B cell (primary cell): ENCODE measurements around the gene GADD45G.
A peak's percentile ranks its signal among the peaks of the same experiment; 100 is the strongest.

ENCODE experiments used
- EZH2 ChIP-seq: IDR thresholded peaks from 2 replicates; pipeline ENCODE4 v1.6.1; 2012; ENCODE audit warnings: borderline replicate concordance, low read depth, mild to moderate bottlenecking, moderate library complexity, low read length; ENCODE audit not compliant: insufficient read depth, poor library complexity, severe bottlenecking
- TF ChIP-seq, protein P1 (sequence below): fragments of 200-600 bp; IDR thresholded peaks from one replicate; pipeline ENCODE4 v1.8.0; 2022; ENCODE audit warnings: antibody characterized with exemption, mild to moderate bottlenecking

DNA sequence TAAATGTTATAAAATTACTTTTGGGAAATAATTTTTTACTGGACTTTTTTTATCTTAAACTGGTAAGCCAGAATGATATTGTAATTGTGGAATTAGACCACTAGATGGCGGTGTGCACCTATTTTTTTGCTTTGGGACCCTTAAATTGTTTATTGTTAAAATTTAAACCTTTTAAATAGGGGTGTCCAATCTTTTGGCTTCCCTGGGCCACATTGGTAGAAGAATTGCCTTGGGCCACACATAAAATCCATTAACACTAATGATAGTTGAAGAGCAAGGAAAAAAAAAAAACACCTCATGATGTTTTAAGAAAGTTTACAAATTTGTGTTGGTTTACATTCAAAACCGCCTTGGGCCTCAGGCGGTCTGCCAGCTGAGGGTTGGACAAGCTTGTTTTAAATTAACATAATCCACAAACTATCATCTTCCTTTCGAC lies 28.4 kb upstream of the GADD45G start:
- TF ChIP-seq, protein P1, sequence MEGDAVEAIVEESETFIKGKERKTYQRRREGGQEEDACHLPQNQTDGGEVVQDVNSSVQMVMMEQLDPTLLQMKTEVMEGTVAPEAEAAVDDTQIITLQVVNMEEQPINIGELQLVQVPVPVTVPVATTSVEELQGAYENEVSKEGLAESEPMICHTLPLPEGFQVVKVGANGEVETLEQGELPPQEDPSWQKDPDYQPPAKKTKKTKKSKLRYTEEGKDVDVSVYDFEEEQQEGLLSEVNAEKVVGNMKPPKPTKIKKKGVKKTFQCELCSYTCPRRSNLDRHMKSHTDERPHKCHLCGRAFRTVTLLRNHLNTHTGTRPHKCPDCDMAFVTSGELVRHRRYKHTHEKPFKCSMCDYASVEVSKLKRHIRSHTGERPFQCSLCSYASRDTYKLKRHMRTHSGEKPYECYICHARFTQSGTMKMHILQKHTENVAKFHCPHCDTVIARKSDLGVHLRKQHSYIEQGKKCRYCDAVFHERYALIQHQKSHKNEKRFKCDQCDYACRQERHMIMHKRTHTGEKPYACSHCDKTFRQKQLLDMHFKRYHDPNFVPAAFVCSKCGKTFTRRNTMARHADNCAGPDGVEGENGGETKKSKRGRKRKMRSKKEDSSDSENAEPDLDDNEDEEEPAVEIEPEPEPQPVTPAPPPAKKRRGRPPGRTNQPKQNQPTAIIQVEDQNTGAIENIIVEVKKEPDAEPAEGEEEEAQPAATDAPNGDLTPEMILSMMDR: peak; percentile 96
- TF ChIP-seq EZH2: no peak
